WERI-Rb-1 (cell line): ENCODE results near the gene FBXW5.

ENCODE experiments used
- DNase-seq: peaks from one replicate; pipeline ENCODE4 v3.0.0-alpha.2; 2020
- H3K27ac ChIP-seq: fragments of 250-450 bp; sonication (Bioruptor Pico); 2 replicates; pipeline ENCODE4 v1.5.1; 2020; ENCODE audit warnings: mild to moderate bottlenecking, moderate library complexity
- H3K27me3 ChIP-seq: fragments of 250-450 bp; sonication (Bioruptor Pico); 2 replicates; pipeline ENCODE4 v1.5.1; 2021; ENCODE audit warnings: mild to moderate bottlenecking, low read depth, moderate library complexity; ENCODE audit not compliant: insufficient read depth, severe bottlenecking
- H3K36me3 ChIP-seq: fragments of 250-450 bp; sonication (Bioruptor Pico); 2 replicates; pipeline ENCODE4 v1.5.1; 2020; ENCODE audit warnings: mild to moderate bottlenecking, moderate library complexity
- H3K4me3 ChIP-seq: 2 replicates; pipeline ENCODE4 v1.5.1; 2011; ENCODE audit warnings: low read depth, mild to moderate bottlenecking, control low read depth, low read length
- H3K9me3 ChIP-seq: fragments of 250-450 bp; sonication (Bioruptor Pico); 2 replicates; pipeline ENCODE4 v1.5.1; 2021; ENCODE audit warnings: mild to moderate bottlenecking, moderate library complexity; ENCODE audit not compliant: severe bottlenecking
- CTCF ChIP-seq: IDR thresholded peaks from 2 replicates; pipeline ENCODE4 v1.5.1; 2011; ENCODE audit warnings: low read depth, mild to moderate bottlenecking, control low read depth, inconsistent platforms, low read length

Gene FBXW5

GRCh38 chr9:136983167-136983566 lies 38.6 kb upstream of the FBXW5 start:
- H3K9me3 ChIP-seq, result no peaks in the 10 kb centered on the region
- TF ChIP-seq CTCF, result no peak
- no peak overlapping the region; the same call in 1 of the 2 replicates for H3K27ac ChIP-seq
- H3K27me3 ChIP-seq, result no peaks in the 10 kb centered on the region
- H3K36me3 ChIP-seq, result no peaks in the 10 kb centered on the region
- no peak overlapping the region for H3K4me3 ChIP-seq
- DNase-seq, result no peak

DNA sequence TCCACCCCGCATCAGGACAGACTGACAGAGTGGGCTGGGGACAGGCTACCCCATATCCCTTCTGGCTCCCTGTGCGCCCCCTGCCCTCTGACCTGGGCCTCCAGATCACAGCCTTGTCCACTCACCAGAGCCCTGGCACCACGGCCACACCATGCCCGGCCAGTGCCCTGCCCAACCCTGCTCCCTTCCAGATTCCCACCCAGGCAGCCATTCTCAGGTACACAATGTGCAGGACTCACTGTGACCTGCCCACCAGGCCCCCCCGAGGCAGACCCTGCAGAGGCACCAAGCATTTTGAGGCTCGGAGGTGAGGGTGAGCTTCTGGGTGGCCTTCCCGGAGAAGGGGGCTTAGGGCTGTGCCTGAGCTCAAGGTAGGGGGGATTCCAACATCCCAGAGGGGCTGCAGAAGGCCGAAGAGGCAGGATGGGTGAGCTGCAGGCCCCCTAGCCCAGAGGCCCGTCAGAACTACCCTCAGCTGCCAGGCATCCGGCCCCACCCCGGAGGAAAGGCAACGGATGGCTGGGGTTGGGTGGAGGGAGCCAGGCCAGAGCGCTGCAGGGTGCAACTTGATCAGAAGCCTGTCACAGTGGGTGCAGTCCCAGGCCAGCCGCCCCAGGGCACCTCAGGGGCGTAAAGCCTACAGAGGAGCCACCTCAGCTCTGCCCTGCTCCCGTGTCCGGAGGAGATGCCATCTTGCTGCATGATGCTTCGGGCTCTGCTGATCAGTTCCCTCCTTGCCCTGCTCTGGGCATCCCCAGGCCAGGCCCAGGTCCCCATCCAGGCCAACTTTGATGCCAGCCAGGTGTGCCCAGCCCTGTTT lies 37.9 kb upstream of the FBXW5 start, which contains the start of gene LCNL1:
Gene LCNL1, plus strand, starts transcription at position 762 of the 820 bp plus-strand sequence. CDS start 594 bp downstream, outside the sequence.
- DNase-seq, result no peak
- Histone ChIP-seq H3K9me3 (no peaks in the 10 kb centered on the region), H3K27ac (peak within 1 kb of the TSS; percentile 59), H3K4me3 (no peak within 1 kb of the TSS), H3K27me3 (no peaks in the 10 kb centered on the region), H3K36me3 (no peaks in the 10 kb centered on the region)
- no peak for TF ChIP-seq CTCF

- DNase-seq, result peak; percentile 48
- H3K27me3 ChIP-seq, result no peaks in the 10 kb centered on the region
- no peaks in the 10 kb centered on the region for H3K36me3 ChIP-seq
- peak overlapping the region; percentile 59 for H3K27ac ChIP-seq
- H3K9me3 ChIP-seq, result no peaks in the 10 kb centered on the region
- no peak for TF ChIP-seq CTCF
- no peak overlapping the region for H3K4me3 ChIP-seq
Measured at GRCh38 chr9:136981588-136982231, 37.2 kb upstream of the FBXW5 start.

DNA sequence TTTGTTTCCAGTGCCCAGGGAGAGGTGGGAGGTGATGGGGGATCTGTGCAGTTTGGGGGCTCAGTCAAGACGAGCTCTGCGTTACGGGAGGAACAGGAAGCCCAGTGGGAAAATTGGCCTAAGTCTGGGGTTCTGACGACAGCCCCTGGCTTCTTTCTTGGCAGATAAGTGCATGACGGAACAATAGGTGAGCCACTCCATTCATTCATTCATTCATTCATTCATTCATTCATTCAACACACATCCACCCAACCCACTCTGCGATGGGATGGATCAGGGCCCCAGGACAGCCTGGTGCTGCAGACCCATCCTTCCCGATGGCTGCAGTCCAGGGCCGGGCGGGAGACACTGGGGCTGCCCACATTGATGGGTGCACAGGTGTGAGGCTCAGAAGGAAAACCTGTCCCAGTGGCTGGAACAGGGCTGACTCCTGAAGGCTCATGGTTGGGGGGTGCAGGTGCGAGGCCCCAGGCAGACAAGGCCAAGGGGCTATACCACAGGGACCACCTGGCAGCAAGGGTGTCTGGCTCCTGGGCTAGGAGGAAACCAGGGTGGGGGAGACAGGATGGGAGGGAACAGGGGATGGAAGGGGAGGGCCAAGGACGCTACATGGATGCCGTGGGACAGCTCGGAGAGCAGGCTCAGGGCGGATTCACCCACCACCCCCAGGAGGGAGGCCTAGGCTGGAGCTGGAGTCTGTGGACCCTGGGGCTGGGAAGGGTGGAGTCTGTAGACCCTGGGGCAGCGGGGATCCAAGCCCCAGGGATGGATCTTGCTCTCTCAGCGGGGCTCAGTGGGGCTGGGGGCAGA lies 36.3 kb upstream of the FBXW5 start:
- Histone ChIP-seq H3K27me3 (no peaks in the 10 kb centered on the region), H3K9me3 (no peaks in the 10 kb centered on the region), H3K4me3 (no peak overlapping the region), H3K27ac (peak overlapping the region; percentile 59), H3K36me3 (no peaks in the 10 kb centered on the region)
- TF ChIP-seq CTCF, result no peak
- no peak for DNase-seq

GRCh38 chr9:136979769-136980587 lies 35.4 kb upstream of the FBXW5 start:
- Histone ChIP-seq H3K27ac (peak overlapping the region; percentile 42), H3K36me3 (no peaks in the 10 kb centered on the region), H3K27me3 (no peaks in the 10 kb centered on the region), H3K4me3 (no peak overlapping the region), H3K9me3 (no peaks in the 10 kb centered on the region)
- no peak for TF ChIP-seq CTCF
- no peak for DNase-seq
